HL-60/S4 (cell line): ENCODE data around the gene CLCNKA.
"Not testable (repeated sequence)": the region's sequence is repeated elsewhere in the genome, so short reads cannot be mapped to it uniquely, and the experiment has no call there.

Experiments used
- in situ Hi-C: fragments of 300-500 bp; cut with MboI; formaldehyde crosslinking; loops from 2 replicates; pipeline ENCODE4 v1.14.3; 2022; ENCODE audit warnings: low sequenced_read_pairs

Gene CLCNKA

DNA sequence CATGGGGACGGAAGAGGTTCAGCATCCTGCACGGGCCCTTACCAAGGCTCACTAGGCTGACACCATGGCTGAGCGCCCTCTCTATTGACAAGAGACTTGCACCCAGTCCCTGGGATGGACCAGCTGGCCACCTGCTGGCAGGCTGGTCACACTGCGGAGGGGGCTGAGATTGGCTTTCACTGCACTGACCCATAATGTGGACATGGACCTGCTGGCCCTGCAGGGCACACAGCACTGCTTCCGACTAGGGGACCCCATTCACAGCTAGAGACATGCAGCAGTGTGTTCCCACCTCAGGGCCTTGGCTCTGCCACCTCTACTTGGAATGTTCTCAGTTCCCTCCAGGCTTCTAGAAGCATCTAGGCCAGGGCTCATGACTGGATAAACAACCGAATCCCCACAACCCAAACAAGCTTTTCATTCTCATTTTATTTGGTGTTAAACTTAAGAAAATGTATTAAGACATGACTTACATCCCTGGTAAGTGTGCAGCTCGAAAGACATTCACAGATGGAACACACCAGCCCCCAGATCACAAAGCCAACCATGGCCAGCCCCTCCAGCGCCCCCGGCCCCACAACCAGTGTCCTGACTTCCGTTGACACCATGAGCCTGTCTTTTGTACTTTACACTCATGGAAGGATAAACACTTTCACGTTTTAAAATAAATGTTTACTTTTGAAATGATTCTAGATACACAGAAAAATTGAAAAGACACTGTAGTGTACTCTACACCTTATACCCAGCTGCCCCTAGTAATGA is 27.1 kb upstream of the CLCNKA start:
- in situ Hi-C loops: loop anchor here (25.0 kb wide), 1 partner anchor 182 kb away; the partner anchor contains the start of gene UQCRHL

DNA sequence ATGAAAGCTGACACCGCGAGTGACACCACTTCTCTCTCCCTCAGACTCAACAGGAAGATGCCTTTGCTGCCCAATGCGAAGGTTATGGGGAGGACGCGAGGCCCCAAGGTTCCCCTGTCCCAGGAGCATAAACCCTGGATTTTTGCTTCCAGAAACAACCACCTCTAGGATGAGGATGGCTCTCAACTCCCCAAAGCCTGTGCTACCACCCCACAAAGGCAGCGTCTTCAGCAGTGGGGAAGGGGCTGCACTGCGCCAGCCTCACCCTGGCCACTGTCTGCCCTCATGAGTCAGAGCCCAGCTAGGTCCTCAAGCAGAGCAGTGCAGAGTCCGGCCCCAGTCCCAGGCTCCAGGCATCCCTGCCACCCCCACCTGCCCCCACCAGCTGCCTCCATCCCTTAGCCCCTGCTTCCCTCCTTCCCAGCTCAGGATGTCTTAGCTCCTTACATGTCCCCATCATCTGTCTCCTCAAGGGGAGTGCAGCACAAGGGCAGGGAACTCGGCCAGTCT is 24.7 kb upstream of the CLCNKA start:
- in situ Hi-C loops: loop anchor here (25.0 kb wide), 1 partner anchor 185 kb away; the partner anchor contains the start of gene UQCRHL

DNA sequence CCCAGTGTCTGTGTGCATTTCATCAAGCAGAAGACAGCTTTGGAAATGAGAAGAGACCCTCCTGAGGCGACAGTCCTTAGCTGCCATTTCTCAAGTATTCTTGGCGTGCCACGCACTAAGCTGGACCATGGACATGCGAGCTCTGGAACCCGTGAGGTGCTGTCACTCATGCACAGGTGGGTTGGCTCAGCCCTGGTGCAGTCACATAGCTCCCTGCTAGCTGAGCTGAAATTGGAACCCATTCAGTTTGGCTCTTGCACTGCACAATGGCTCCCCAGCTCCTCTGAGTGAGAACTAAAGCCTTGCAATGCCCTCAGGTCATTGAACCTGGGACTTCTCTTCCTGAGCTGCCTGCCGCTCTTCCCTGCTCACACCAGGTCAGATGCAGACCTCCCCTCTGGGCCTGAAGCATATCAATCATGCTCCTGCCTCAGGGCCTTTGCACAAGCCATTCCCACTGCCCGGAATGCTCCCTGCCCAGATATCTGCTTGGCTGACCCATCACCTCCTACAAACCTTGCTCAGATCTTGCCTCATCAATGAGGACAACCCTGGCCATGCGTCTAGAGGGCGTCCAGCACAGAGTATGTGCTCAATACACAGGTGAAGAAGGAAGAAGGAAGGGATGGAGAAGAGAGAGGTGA is 24.1 kb upstream of the CLCNKA start:
- in situ Hi-C loops: loop anchor here (25.0 kb wide), 1 partner anchor 185 kb away; the partner anchor contains the start of gene UQCRHL

DNA sequence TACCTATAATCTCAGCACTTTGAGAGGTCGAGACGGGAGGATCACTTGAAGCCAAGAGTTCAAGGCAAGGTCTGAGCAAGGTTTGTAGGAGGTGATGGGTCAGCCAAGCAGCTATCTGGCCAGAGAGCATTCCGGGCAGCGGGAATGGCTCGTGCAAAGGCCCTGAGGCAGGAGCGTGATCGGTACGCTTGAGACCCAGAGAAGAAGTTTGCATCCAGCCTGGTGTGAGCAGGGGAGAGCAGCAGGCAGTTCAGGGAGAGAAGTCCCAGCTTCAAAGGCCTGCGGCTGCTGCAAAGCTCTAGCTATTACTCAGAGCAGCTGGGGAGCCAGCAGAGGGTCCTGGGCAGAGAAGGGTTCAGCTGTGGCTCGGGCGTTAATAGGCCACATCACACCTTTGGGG is 22.9 kb upstream of the CLCNKA start:
- in situ Hi-C loops: loop anchor here (25.0 kb wide), 1 partner anchor 187 kb away; the partner anchor contains the start of gene UQCRHL

DNA sequence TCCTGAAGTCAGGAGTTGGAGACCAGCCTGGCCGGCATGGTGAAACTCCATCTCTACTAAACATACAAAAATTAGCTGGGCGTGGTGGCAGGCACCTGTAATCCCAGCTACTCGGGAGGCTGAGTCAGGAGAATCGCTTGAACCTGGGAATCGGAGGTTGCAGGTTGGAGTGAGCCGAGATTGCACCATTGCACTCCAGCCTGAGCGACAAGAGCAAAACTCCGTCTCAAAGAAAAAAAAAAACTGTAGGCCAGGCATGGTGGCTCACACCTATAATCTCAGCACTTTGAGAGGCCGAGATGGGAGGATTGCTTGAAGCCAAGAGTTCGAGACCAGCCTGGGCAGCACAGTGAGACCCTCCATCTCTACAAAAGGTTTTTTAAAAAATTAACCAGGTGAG is 20.6 kb upstream of the CLCNKA start:
- in situ Hi-C loops: not testable (repeated sequence)

DNA sequence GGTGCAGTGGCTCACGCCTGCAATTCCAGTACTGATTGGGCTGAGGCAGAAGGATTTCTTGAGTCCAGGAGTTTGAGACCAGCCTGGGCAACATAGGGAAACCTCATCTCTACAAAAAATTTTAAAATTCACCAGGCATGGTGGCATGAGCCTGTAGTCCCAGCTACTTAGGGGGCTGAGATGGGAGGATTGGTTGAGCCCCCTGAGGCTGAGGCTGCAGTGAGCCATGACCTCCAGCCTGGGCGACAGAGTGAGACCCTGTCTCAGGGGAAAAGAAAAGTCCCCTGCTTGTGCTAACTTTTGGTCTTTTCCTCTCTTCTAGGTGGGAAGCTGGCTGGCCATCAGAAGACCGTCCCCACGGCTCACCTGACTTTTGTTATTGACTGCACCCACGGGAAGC is 16.2 kb upstream of the CLCNKA start:
- in situ Hi-C loops: no loop called here

DNA sequence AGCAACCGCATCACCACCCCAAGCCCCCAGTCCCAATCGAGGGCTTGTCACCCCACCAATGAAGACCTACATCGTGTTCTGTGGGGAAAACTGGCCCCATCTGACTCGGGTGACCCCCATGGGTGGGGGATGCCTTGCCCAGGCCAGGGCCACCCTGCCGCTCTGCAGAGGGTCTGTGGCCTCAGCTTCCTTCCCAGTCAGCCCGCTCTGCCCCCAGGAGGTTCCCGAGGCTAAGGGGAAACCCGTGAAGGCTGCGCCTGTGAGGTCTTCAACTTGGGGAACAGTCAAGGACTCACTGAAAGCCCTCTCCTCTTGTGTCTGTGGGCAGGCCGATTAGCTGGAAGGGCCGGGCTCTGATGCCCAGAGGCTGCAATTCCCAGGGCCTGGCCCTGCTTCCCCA is 15.8 kb upstream of the CLCNKA start:
- in situ Hi-C loops: no loop called here

DNA sequence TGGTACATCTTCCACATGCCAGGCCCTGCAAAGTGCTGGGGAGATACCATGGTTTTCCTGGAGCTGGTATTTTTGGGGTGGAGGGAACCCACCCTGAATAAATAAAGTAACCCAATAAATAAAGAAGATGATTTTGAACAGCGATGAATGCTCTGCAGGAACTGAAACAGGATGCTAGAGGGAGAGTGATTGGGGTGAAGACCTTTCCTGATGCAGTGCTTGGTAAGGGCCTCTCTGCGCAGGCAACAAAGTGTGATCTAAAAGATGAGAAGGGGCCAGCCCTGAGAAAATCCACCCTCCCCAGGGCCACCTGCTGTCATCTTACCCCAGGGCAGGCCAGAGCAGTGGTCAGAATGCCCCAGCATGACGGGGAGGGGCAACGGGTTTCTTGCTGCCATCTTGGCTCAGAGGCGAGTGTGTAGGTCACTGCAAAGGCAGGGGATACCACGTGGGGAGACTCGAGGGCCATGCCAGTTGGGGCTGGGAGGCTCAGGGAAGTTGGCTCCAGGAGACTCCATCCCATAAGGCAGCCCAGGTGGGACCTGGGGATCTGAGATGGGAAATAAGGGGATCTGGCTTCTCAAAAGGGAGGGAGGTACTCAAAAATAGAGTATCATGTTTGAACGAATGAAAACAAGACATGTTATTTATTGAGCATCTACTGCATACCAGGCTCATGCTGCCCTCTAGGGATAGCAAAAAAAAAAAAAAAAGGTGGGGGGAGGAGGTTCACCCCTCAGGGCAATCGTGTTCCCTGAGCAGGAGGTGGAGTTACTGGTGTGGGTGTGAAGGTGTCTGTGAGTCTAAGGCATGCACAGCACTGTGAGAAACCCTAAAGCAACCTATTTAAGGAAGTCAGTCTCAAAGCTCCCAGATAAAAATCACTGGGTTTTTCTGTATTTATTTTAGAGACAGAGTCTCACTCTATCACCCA is 15.0 kb upstream of the CLCNKA start:
- in situ Hi-C loops: no loop called here

DNA sequence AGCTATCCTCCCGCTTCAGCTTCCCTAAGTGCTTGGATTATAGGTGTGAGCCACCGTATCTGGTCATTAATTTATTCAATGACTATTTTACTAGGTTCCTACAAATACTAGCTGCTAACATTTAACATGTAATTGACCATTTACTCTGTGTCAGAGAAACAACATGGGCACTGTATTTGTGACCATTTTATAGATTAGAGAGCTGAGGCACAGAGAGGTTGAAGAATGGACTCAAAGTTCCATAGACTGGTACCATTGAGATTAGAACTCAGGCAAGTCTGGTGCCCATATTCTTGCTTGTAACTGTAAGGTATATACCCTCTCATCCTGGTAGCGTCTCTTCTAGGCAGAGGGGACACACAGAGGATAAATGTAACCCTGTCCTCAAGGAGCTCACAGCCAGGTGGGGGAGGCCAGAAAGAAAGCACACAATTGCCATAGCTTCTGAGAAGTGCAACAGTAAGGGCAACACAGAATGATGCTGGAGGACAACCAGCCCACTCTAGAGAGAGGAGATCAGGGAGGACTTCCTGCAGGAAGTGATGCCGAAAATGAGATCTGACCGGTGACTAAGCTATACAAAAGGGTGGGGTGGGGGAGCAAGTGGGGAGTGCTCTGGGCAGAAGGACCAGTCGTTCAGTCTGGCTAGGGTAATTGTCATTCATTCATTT is 14.0 kb upstream of the CLCNKA start:
- in situ Hi-C loops: no loop called here

DNA sequence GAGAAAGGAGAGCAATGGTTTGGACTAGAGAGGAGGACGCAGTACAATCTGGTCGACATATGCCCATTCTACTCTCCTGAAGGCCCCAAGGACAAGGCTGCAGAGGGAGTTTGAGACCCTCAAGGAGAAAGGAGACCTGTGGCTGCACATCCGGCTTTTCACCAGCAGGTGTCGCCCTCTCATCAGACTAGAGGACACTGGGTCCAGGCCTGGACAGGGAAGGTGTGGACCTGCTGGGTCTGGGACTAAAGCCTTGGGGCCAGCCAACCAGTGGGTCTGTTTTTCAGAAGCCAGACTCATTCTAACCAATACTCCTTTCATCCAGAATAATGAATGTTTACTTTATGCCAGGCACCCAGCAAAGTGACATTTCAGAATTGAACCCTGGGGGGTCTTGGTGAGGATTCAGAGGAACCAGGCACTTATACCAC is 12.8 kb upstream of the CLCNKA start:
- in situ Hi-C loops: no loop called here

DNA sequence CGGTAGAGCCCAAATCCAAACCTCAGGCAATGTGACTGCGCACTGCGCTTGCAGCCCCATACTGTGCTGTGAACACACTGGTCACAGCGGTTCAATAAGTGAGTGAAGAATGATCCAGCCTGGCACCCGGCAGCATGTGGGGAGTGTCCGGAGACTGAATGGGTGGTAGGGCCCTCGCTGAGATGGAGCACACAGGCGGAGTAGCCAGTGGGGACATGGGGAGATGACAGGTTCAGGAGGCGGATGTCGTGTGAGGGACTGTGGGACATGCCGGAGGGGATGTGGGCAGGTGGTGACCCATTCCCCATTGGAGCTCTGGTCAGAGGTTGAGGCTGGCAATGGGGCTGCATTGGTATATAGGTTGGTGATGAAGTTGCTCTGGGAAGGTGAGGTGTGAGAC is 12.2 kb upstream of the CLCNKA start:
- in situ Hi-C loops: no loop called here

DNA sequence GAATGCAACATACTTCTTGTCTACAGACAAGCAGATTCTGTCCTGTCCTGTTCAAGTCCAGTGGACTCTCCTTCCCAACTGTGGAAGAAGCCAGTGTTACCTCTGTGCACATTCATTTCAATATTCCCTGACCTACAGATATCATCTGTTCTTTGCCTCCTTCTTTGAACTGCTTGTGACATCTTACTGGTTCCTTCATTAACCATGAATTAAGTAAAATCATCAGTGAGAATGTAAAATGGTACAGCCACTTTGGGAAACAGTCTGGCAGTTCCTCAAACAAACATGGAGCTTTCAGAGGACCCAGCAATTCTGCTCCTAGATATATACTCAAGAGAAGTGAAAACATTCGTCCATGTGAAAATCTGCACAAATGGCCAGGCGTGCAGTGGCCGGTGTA is 11.0 kb upstream of the CLCNKA start:
- in situ Hi-C loops: no loop called here

DNA sequence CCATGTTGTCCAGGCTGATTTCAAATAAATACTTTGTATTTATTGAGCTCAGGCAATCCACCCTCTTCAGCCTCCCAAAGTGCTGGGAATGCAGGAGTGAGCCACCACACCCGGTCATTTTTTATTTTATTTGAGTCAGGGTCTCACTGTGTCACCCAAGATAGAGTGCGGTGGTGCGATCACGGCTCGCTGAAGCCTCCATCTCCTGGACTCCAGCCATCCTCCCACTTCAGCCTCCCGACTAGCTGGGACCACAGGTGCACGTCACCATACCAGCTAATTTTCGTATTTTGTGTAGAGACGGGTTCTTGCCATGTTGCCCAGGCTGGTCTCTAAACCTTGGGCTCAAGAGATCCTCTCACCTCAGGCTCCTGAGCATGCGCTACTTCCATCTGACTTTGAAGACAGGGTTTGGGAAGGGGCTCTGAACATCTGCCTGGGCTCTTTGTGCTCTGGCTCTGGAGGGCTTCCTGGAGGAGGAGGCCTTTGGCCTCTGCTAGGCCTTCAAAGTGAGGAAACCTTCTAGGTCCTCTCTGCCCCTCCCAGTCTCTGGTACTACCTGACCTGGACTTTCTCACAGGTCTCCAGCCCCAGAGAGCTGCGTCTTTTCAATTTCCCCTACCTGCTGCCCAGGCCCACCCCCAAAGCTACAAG is 9.8 kb upstream of the CLCNKA start:
- in situ Hi-C loops: no loop called here

DNA sequence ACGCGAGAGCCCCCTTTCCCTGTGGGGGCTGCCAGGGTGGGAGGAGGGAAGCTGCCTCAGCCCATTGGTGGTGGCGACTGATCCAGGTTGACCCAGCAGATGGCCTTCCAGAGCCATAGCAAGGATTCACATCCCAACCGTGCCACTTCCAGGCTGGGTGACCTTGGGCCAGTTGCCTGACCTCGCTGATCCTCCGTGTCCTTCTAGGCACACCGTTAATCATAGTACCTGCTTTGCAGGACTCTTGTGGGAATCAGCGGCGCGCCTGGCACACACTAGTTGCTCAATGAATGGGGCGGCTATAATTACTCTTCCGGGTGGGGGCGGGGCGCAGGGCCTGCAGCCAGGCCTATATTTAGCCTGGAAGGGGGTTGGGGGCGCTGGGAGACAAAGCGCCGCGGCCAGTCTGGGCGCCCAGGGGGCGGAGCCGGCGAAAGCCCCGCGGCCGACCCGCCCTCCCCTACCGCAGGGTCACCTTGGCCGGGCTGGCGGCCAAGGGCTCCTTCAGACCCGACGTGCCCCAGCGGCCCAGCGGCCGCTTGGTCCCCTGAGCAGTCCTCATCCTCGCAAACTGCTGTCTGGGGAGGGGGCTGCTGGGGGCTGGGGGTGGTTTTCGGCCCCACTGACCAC is 9.1 kb upstream of the CLCNKA start:
- in situ Hi-C loops: no loop called here

DNA sequence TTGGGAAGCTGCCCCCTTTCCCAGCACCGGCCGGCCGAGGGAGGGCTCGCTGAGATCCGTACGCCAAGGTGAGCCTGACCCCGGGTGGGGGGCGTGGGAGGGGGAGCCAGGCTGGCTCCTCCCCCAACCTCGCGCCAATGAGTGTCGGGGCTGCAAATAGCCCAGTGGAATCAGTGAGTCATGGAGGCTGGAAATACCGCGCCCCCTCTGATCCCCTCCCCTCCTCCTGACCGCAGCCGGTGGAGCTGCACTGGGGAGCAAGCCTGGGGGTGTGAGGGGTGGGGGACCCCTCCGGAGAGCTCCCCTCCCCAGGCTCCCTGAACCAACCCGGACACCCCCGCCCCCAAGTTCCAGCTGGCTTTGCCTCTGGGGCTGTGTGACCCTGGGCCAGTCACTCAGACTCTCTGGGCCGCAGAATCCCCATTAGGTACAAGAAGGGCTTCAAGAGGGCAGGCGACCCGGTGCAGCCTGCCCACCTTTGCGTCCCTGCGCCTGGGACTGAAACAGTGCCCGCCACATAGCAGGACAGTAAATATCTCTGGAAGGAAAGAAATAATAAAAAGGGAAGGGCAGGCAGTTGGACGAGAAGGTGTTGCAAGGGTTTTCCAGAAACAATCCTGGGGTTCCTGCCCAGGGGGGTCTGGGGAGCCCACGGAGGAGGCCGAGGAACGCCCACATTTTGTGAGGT is 8.5 kb upstream of the CLCNKA start:
- in situ Hi-C loops: no loop called here

DNA sequence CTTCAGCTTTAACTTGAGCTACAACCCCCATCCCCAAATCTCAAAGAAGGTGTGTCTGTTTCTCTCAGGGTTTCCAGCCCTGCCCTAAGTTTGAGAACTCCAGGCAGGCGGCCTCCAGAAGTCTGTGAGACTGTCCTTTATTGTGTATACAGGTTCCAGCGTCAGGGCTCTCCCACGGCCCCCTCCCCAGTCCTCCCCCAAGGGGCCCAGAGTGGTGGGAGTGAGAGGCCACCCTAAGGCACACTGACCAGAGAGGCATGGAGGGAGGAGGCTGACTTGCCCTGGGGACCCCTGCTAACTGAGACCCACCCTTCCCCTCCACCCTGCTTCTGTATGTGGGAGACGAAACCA is 8.0 kb upstream of the CLCNKA start:
- in situ Hi-C loops: no loop called here

DNA sequence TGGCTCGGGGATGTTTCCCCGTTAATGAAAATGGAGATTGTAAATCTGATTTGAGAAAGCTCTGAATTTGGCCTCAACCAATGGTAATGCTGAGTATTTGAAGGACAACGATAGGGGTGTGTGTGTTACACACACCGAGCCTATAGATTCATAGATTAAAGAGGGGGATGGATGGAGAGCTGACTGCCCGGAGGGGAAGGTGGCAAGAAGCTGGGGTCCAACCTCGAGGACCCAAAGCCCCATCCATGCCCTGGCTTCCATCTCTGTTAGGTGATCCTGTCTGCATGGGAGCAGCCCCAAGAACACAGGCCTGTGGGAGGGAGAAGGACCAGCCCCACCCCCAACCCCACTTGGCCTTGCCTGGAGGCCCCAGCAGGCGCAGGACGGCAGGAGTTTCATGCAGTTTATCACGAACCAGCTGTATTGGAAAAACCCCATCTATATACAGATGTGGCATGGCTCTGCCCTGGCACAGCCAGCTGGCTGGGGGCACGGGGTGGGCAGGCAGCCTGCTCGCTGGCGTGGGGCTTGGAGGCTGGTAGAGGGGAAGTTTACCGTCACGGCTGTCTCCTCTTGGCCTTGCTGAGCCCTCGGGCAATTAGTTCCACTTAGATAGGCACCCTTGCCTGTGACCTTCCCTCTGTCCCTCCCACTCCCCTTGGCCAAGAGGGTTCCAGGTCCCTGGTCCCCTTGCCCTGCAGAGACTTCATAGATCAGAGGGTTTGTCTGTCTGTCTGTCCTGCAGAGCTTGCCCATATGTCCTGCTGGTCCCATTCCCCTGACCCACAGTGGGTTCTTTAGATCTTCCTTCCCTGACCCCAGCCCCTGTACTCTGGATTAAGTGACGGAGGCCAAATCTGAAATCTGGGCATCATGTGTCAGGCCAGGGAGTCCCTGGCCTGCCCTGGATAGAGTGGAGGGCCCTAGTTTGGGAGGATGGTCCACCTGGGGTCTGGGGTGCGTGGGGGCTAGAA is 7.0 kb upstream of the CLCNKA start:
- in situ Hi-C loops: no loop called here

DNA sequence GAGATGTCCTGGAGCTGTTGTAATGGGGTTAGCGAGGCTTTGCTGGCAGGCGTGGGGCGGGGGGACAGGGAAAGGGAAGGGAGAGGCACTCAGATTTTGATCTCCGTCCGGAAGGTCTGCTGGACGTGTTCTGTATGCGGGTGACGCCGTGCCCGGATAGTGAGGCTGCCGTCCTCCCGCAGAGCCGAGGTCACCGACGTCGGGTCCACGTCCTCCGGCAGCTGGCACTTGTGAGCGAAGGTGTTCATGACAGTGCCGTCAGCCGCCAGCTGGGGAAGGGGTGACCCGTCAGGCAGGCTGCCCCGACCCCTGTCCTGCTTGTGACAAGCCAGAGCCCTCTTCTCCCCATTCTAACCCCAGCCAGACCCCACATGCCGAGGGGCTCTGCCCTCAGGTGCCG is 6.3 kb upstream of the CLCNKA start:
- in situ Hi-C loops: no loop called here
